ENCODE data around the gene FNDC7.
"Not testable (repeated sequence)": the region's sequence is repeated elsewhere in the genome, so short reads cannot be mapped to it uniquely, and the experiment has no call there.

DNA sequence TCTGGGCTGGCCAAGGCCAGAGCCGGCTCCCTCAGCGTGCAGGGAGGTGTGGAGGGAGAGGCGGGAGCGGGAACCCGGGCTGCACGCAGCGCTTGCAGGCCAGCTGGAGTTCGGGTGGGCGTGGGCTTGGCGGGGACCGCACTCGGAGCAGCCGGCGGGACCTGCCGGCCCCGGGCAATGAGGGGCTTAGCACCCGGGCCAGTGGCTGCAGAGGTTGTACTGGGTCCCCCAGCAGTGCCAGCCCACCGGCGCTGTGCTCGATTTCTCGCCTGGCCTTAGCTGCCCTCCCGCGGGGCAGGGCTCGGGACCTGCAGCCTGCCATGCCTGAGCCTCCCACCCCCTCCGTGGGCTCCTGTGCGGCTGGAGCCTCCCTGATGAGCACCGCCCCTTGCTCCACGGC lies 45.3 kb upstream of the FNDC7 start:
- TF ChIP-seq, protein P1, sequence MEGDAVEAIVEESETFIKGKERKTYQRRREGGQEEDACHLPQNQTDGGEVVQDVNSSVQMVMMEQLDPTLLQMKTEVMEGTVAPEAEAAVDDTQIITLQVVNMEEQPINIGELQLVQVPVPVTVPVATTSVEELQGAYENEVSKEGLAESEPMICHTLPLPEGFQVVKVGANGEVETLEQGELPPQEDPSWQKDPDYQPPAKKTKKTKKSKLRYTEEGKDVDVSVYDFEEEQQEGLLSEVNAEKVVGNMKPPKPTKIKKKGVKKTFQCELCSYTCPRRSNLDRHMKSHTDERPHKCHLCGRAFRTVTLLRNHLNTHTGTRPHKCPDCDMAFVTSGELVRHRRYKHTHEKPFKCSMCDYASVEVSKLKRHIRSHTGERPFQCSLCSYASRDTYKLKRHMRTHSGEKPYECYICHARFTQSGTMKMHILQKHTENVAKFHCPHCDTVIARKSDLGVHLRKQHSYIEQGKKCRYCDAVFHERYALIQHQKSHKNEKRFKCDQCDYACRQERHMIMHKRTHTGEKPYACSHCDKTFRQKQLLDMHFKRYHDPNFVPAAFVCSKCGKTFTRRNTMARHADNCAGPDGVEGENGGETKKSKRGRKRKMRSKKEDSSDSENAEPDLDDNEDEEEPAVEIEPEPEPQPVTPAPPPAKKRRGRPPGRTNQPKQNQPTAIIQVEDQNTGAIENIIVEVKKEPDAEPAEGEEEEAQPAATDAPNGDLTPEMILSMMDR (IDR thresholded peaks at IDR 0.05), result not testable (repeated sequence)
- not testable (repeated sequence) for TF ChIP-seq EZH2phosphoT487 (IDR thresholded peaks at IDR 0.05)
